C4-2B (cell line): ENCODE results near the gene ASB6.
A peak's percentile ranks its signal among the peaks of the same experiment; 100 is the strongest.

ENCODE experiments used
- H3K27ac ChIP-seq: fragments of 450-650 bp; 2 replicates; pipeline ENCODE4 v1.5.1; 2017
- CTCF ChIP-seq: fragments of 450-650 bp; conservative IDR thresholded peaks from 2 replicates; pipeline ENCODE4 v1.5.1; 2017; ENCODE audit warnings: mild to moderate bottlenecking
- ZFX ChIP-seq: fragments of 450-650 bp; IDR thresholded peaks from 2 replicates; pipeline ENCODE4 v1.6.1; 2017

ASB6 gene, protein sequence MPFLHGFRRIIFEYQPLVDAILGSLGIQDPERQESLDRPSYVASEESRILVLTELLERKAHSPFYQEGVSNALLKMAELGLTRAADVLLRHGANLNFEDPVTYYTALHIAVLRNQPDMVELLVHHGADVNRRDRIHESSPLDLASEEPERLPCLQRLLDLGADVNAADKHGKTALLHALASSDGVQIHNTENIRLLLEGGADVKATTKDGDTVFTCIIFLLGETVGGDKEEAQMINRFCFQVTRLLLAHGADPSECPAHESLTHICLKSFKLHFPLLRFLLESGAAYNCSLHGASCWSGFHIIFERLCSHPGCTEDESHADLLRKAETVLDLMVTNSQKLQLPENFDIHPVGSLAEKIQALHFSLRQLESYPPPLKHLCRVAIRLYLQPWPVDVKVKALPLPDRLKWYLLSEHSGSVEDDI

GRCh38 chr9:129641750-129642585, at the start of gene ASB6:
ASB6 (minus strand) TSS chr9:129642151; CDS start chr9:129641999, 152 bp downstream.
- peak within 1 kb of the TSS; percentile 72 for H3K27ac ChIP-seq
- TF ChIP-seq CTCF, result peak; percentile 100
- peak; percentile 7; the same call in 1 of the 2 replicates for TF ChIP-seq ZFX

GRCh38 chr9:129688285-129689043, 46.5 kb upstream of the ASB6 start:
- no peak for TF ChIP-seq ZFX
- TF ChIP-seq CTCF, result no peak
- H3K27ac ChIP-seq, result no peak overlapping the region

DNA sequence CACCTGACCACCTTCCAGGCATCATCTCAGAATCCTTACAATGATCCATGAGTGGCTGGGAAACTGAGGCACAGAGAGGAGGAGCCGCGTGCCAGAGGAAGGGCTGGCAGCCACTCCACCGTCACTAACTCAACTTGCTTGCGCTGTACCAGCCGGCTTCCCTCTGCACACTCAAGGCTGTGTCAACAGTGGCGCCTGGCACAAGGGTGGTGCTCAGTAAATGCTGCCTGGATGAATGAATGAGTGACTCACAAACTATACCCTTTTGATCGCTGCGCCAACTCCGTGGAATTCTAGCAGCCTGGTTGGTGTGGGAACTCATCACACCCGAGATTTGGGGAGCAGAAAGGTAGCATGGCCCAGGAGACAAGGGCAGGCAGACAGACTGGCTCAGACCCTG, 45.4 kb upstream of the ASB6 start:
- no peak overlapping the region for H3K27ac ChIP-seq
- no peak for TF ChIP-seq CTCF
- no peak for TF ChIP-seq ZFX

DNA sequence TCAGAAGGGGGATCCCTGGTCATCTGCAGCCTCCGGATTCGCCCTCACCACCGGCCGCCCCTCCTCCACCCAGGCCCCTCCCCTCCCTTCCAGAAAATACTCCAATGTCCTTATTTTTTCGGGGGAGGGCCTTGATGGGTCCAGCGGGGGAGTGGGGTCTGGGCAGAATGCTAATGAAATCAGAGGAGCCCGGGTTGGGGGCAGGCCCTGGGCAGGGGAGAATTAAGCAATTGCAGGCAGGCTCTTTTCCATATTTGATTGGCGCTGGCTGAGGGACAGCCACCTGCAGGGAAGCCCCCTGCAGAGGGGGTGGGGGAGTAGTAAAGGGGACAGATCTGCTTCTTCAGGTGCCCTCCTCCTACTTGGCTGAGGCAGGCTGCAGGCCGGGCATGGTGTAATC, 44.8 kb upstream of the ASB6 start:
- TF ChIP-seq CTCF, result no peak
- TF ChIP-seq ZFX, result no peak
- H3K27ac ChIP-seq, result no peak overlapping the region

GRCh38 chr9:129685933-129686259, 43.9 kb upstream of the ASB6 start:
- no peak for TF ChIP-seq CTCF
- TF ChIP-seq ZFX, result no peak

GRCh38 chr9:129685220-129685932, 43.4 kb upstream of the ASB6 start:
- H3K27ac ChIP-seq, result no peak overlapping the region
- TF ChIP-seq CTCF, result no peak
- TF ChIP-seq ZFX, result no peak

More at GRCh38 chr9:129685933-129686259, 43.9 kb upstream of the ASB6 start:
- no peak overlapping the region for H3K27ac ChIP-seq
